ENCODE results near the gene MPV17L.

DNA sequence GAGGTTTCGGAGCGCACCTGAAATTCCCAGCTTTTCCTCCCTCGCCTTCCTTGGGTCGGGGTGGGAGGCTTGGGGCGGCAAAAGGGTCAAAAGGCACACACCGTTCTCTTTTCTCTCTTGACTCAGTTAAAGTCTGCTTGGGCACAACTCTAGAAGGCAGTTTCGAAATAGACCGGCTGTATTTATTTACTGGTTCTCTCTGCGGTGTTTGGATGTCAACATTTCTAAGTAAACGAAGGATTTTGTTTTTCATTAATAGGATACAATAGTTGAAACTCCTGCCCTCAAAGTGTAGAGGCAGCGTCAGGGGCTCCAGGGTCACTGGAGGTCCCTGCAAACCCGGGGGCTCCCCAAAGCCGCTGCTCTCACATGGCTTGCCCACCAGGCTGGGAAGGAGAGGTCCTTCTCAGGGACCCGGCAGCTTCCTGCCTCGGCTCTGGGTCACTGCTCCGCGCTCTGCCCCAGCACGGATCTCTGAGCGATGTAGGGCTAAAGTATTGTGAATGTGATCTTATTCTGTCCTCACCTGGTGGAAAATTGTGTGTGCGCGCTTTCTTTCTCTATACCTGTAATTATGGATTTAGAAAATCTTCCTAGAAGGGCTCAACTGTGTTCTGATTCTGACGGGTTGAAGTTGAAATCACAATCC lies 39.8 kb downstream of the MPV17L start:
- TF ChIP-seq PPARA (CRISPR knock-in tag; IDR thresholded peaks at IDR 0.05; ENCODE audit: borderline replicate concordance) (no peak), TCF4 (CRISPR knock-in tag; IDR thresholded peaks at IDR 0.05; ENCODE audit: borderline replicate concordance) (no peak), ARNTL (CRISPR knock-in tag; IDR thresholded peaks at IDR 0.05; ENCODE audit: borderline replicate concordance, low read depth) (no peak)
- TF ChIP-seq, protein P1, sequence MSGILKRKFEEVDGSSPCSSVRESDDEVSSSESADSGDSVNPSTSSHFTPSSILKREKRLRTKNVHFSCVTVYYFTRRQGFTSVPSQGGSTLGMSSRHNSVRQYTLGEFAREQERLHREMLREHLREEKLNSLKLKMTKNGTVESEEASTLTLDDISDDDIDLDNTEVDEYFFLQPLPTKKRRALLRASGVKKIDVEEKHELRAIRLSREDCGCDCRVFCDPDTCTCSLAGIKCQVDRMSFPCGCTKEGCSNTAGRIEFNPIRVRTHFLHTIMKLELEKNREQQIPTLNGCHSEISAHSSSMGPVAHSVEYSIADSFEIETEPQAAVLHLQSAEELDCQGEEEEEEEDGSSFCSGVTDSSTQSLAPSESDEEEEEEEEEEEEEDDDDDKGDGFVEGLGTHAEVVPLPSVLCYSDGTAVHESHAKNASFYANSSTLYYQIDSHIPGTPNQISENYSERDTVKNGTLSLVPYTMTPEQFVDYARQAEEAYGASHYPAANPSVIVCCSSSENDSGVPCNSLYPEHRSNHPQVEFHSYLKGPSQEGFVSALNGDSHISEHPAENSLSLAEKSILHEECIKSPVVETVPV (CRISPR knock-in tag; IDR thresholded peaks at IDR 0.05), result no peak
- TF ChIP-seq, protein P2, sequence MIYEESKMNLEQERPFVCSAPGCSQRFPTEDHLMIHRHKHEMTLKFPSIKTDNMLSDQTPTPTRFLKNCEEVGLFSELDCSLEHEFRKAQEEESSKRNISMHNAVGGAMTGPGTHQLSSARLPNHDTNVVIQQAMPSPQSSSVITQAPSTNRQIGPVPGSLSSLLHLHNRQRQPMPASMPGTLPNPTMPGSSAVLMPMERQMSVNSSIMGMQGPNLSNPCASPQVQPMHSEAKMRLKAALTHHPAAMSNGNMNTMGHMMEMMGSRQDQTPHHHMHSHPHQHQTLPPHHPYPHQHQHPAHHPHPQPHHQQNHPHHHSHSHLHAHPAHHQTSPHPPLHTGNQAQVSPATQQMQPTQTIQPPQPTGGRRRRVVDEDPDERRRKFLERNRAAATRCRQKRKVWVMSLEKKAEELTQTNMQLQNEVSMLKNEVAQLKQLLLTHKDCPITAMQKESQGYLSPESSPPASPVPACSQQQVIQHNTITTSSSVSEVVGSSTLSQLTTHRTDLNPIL (CRISPR knock-in tag; IDR thresholded peaks at IDR 0.05; ENCODE audit: low read depth), result no peak
- TF ChIP-seq, protein P3, sequence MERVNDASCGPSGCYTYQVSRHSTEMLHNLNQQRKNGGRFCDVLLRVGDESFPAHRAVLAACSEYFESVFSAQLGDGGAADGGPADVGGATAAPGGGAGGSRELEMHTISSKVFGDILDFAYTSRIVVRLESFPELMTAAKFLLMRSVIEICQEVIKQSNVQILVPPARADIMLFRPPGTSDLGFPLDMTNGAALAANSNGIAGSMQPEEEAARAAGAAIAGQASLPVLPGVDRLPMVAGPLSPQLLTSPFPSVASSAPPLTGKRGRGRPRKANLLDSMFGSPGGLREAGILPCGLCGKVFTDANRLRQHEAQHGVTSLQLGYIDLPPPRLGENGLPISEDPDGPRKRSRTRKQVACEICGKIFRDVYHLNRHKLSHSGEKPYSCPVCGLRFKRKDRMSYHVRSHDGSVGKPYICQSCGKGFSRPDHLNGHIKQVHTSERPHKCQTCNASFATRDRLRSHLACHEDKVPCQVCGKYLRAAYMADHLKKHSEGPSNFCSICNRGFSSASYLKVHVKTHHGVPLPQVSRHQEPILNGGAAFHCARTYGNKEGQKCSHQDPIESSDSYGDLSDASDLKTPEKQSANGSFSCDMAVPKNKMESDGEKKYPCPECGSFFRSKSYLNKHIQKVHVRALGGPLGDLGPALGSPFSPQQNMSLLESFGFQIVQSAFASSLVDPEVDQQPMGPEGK (CRISPR knock-in tag; IDR thresholded peaks at IDR 0.05; ENCODE audit: borderline replicate concordance), result no peak
- TF ChIP-seq, protein P4, sequence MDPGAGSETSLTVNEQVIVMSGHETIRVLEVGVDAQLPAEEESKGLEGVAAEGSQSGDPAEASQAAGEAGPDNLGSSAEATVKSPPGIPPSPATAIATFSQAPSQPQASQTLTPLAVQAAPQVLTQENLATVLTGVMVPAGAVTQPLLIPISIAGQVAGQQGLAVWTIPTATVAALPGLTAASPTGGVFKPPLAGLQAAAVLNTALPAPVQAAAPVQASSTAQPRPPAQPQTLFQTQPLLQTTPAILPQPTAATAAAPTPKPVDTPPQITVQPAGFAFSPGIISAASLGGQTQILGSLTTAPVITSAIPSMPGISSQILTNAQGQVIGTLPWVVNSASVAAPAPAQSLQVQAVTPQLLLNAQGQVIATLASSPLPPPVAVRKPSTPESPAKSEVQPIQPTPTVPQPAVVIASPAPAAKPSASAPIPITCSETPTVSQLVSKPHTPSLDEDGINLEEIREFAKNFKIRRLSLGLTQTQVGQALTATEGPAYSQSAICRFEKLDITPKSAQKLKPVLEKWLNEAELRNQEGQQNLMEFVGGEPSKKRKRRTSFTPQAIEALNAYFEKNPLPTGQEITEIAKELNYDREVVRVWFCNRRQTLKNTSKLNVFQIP (CRISPR knock-in tag; IDR thresholded peaks at IDR 0.05; ENCODE audit: borderline replicate concordance, low read depth), result no peak

Data from SK-N-SH treated with all-trans-retinoic acid at 6 μM for 48 hours (cell line).